Activated naive CD4-positive, alpha-beta T cell treated with anti-CD3 and anti-CD28 coated beads, Interleukin-2, amount 50 U/mL, for 72 hours (primary cell): Measurements from ENCODE around the gene TMEFF2. TPM values are rescaled to one million over a fixed set of nuclear protein-coding genes. Genes with fewer than 3 reads are reported as not detected.
A peak's percentile ranks its signal among the peaks of the same experiment; 100 is the strongest.

Source experiments
- ATAC-seq, 2 donors: fragments of 150-1000 bp; cut with Tn5 transposase; 2 replicates each; pipeline ENCODE4 v1.10.0; 2021; ENCODE audit warnings: mild to moderate bottlenecking in 2 of 2, moderate library complexity in 2 of 2
- DNase-seq, 2 donors: peaks; one replicate each; pipeline ENCODE4 v3.0.0; 2021 to 2022; ENCODE audit warnings: low spot score in 2 of 2
- H3K27ac Mint-ChIP-seq, 2 donors: one replicate each; pipeline ENCODE4 v1.8.0; 2022; ENCODE audit warnings: mild to moderate bottlenecking in 2 of 2, mixed read lengths in 2 of 2
- H3K36me3 Mint-ChIP-seq, 2 donors: one replicate each; pipeline ENCODE4 v1.8.0; 2022; ENCODE audit warnings: mixed read lengths in 2 of 2
- H3K9me3 Mint-ChIP-seq, 2 donors: one replicate each; pipeline ENCODE4 v1.8.0; 2022; ENCODE audit warnings: mixed read lengths in 2 of 2
- total RNA-seq, 2 donors: library from RNA; stranded (reverse); gene quantifications; one replicate each; pipeline ENCODE4 v1.2.3, GENCODE V29; 2022

Gene TMEFF2, protein sequence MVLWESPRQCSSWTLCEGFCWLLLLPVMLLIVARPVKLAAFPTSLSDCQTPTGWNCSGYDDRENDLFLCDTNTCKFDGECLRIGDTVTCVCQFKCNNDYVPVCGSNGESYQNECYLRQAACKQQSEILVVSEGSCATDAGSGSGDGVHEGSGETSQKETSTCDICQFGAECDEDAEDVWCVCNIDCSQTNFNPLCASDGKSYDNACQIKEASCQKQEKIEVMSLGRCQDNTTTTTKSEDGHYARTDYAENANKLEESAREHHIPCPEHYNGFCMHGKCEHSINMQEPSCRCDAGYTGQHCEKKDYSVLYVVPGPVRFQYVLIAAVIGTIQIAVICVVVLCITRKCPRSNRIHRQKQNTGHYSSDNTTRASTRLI
- total RNA-seq, result not detected

GRCh38 chr2:192194866-192195547 lies at the start of gene TMEFF2:
Gene TMEFF2 (minus strand): TSS chr2:192194933. CDS start chr2:192194524, 409 bp downstream.
- Mint-ChIP-seq H3K27ac (no peak within 1 kb of the TSS), H3K36me3 (no peaks in the 10 kb centered on the region), H3K9me3 (no peaks in the 10 kb centered on the region)
- DNase-seq (peak; percentile 57 to 67), ATAC-seq (peak; percentile 80 to 89)

GRCh38 chr2:192243488-192243887 lies 48.8 kb upstream of the TMEFF2 start:
- H3K27ac Mint-ChIP-seq, result no peak overlapping the region
- H3K36me3 Mint-ChIP-seq, result no peaks in the 10 kb centered on the region
- H3K9me3 Mint-ChIP-seq, result no peaks in the 10 kb centered on the region
- ATAC-seq, result no peak
- DNase-seq, result no peak

DNA sequence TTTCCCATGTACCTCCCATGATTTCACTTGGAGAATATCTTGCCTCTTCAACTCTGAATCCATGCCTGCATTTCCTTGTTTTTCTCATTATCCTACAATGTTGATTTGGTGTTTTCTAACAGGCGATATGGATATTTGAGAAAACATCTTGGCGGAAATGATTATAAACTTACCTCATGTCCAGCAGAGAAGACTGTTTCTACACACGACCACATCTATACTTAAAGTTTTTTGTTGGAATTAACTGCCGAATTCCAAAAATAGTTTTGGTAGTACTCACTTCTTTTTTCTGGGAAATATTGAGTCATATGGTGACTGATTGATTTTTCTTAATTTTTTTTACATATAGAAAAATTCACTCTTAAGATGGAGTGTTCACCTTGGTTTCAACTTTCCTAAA lies 41.4 kb upstream of the TMEFF2 start:
- Mint-ChIP-seq H3K36me3 (no peaks in the 10 kb centered on the region), H3K9me3 (no peaks in the 10 kb centered on the region), H3K27ac (no peak overlapping the region)
- DNase-seq (no peak), ATAC-seq (no peak)

DNA sequence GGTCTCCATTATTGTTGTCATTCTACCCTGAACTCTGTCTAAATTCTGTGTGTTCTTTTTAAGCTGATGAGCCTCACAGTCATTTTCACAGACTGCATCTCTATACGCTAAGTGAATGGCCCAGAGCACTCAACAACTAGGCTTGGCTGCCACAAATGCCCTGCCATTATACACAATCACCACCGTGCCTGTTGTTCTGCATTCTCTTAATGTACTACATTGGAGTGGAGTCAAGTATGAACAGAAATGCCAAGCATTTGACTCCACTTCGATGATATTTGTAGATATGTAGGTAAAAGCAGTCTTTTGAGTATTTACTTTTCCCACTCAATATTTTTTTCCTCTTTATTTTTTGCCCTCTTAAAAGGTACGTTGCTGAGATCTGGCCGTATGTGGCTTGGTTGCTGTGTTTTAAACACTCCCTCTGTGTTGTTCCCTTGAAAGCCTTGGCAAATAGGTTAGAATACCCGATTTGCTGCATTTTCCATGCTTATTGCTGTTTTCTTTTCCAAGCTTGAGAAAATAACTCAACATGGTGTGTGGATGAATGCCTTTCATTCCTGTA lies 36.2 kb upstream of the TMEFF2 start:
- Mint-ChIP-seq H3K9me3 (no peaks in the 10 kb centered on the region), H3K27ac (no peak overlapping the region), H3K36me3 (no peaks in the 10 kb centered on the region)
- DNase-seq, result no peak
- no peak for ATAC-seq

- no peaks in the 10 kb centered on the region for H3K9me3 Mint-ChIP-seq
- DNase-seq, result no peak
- ATAC-seq, result no peak
These were observed 34.0 kb upstream of the TMEFF2 start for GRCh38 chr2:192228685-192229084.

GRCh38 chr2:192218970-192219369 lies 24.2 kb upstream of the TMEFF2 start:
- no peaks in the 10 kb centered on the region for H3K9me3 Mint-ChIP-seq
- DNase-seq, result no peak
- H3K27ac Mint-ChIP-seq, result no peak overlapping the region
- ATAC-seq, result no peak
- H3K36me3 Mint-ChIP-seq, result no peaks in the 10 kb centered on the region

More at GRCh38 chr2:192228685-192229084, 34.0 kb upstream of the TMEFF2 start:
- H3K27ac Mint-ChIP-seq, result no peak overlapping the region
- no peaks in the 10 kb centered on the region for H3K36me3 Mint-ChIP-seq

- no peaks in the 10 kb centered on the region for H3K36me3 Mint-ChIP-seq
- DNase-seq, result no peak
- ATAC-seq, result no peak
- H3K27ac Mint-ChIP-seq, result no peak overlapping the region
- no peaks in the 10 kb centered on the region for H3K9me3 Mint-ChIP-seq
These were observed 23.6 kb upstream of the TMEFF2 start for GRCh38 chr2:192218377-192218776.

GRCh38 chr2:192216336-192216735 lies 21.6 kb upstream of the TMEFF2 start:
- Mint-ChIP-seq H3K36me3 (no peaks in the 10 kb centered on the region), H3K27ac (no peak overlapping the region), H3K9me3 (no peaks in the 10 kb centered on the region)
- no peak for ATAC-seq
- DNase-seq, result no peak

DNA sequence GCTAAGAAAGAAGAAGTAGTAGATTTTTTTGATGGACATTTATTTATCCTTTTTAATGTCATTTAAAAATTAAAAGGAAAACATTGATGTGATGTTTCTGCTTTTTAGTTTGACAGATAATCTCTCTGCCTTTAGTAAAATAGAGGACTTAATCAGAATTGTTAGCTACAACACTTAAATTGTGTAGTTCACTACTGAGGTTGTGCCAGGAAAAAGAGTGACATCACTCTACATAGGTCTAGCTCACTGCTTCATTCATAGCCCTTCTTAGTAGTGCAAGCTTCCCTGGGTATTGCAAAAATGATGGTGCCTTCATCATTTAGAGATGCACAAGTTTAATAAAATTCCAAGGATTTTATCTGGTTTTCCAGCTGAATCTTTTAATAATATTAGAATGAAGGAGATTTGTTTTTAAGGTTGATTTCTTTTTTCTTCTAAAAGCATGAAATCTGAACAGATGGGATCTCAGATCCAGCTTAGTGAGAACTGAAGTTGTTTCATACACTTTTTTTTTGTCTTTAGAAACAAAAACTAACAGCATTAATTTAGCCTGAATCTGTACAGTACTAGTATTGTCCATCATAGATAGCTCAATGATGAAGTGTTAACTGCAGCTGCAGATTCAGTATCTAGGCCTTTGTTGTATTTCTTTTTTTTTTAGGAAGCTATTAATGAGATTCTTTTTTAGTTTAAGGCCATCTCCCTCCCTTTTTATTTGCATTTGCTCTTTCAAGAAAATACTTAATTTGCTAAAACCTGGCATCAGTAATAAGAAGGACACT lies 20.6 kb upstream of the TMEFF2 start:
- Mint-ChIP-seq H3K9me3 (no peaks in the 10 kb centered on the region), H3K27ac (no peak overlapping the region), H3K36me3 (no peaks in the 10 kb centered on the region)
- no peak for ATAC-seq
- no peak for DNase-seq

- ATAC-seq (no peak), DNase-seq (no peak)
- H3K9me3 Mint-ChIP-seq, result no peaks in the 10 kb centered on the region
- H3K36me3 Mint-ChIP-seq, result no peaks in the 10 kb centered on the region
- no peak overlapping the region for H3K27ac Mint-ChIP-seq
These were observed 14.1 kb upstream of the TMEFF2 start for GRCh38 chr2:192208848-192209247.

DNA sequence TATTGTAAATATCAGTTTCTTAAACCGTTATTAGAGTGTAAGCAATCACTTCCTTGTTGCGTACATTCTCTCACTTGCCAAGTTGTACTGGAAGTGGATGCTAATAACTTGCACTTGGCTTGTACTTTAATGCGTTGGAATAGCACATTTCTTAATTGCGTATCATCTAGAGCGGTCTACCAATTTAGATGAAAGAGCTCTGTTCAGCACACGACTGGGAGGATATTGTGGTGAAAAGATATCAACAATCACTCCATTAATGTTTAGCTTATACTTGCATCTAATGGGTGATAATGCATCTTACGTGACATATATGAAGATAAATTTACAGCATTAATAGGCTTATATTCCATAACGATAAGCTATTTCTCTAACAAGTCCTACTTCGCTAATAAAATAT lies 11.7 kb upstream of the TMEFF2 start:
- Mint-ChIP-seq H3K36me3 (no peaks in the 10 kb centered on the region), H3K9me3 (no peaks in the 10 kb centered on the region), H3K27ac (no peak overlapping the region)
- ATAC-seq, result no peak
- no peak for DNase-seq

- DNase-seq (no peak), ATAC-seq (no peak)
- Mint-ChIP-seq H3K27ac (no peak overlapping the region), H3K36me3 (no peaks in the 10 kb centered on the region), H3K9me3 (no peaks in the 10 kb centered on the region)
These were observed 9.1 kb upstream of the TMEFF2 start for GRCh38 chr2:192203876-192204275.

- no peaks in the 10 kb centered on the region for H3K9me3 Mint-ChIP-seq
These were observed 7.6 kb upstream of the TMEFF2 start for GRCh38 chr2:192202373-192202772.

DNA sequence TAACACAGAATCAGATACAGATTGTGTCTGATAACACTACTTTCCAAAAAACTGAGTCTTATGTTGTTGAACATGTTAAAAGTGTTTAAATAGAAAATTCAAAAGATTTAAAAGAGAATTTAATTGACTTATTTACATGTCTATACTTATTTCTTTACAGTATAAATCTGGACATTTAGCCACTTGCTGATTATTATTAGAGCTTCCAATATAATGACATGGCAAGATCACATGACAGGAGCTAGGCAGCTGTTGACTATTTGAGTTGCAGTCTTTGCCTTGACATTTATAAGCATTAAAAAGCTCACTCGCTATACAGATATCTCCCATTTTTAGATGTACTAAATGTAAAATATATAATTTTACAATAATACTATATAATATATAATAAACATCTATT lies 6.4 kb upstream of the TMEFF2 start:
- Mint-ChIP-seq H3K9me3 (no peaks in the 10 kb centered on the region), H3K36me3 (no peaks in the 10 kb centered on the region), H3K27ac (no peak overlapping the region)
- DNase-seq (no peak), ATAC-seq (no peak)

More at GRCh38 chr2:192202373-192202772, 7.6 kb upstream of the TMEFF2 start:
- DNase-seq (no peak), ATAC-seq (no peak)
- no peaks in the 10 kb centered on the region for H3K36me3 Mint-ChIP-seq
- no peak overlapping the region for H3K27ac Mint-ChIP-seq

GRCh38 chr2:192197357-192197756 lies 2.6 kb upstream of the TMEFF2 start:
- no peak for ATAC-seq

GRCh38 chr2:192196421-192197194 lies 1.9 kb upstream of the TMEFF2 start:
- Mint-ChIP-seq H3K36me3 (no peaks in the 10 kb centered on the region), H3K27ac (no peak overlapping the region), H3K9me3 (no peaks in the 10 kb centered on the region)
- no peak for DNase-seq
- no peak for ATAC-seq

More at GRCh38 chr2:192197357-192197756, 2.6 kb upstream of the TMEFF2 start:
- Mint-ChIP-seq H3K27ac (no peak overlapping the region), H3K36me3 (no peaks in the 10 kb centered on the region), H3K9me3 (no peaks in the 10 kb centered on the region)
- no peak for DNase-seq
